ENCODE results near the gene BICC1.

Gene BICC1

DNA sequence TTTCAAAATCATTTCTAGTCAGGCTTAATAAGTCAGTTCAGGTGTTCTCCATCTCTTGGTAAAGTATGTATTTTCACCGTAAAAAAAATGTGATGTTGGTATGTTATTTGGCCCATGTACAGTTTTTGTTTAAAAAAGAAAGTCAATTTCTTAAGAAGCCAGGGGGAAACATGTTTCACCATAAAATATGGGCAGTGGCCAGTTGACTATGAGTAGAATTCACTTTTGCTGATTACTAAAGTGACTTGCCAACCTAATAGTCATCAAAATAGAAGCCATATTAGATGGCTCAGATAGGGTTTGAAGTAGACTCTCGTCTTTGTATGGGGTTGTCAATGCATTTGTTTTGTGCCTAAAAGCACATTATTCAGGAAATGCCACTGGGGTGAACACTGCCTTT, 266.3 kb downstream of the BICC1 start:
- DNase-seq (ENCODE audit: low spot score), result no peak

DNA sequence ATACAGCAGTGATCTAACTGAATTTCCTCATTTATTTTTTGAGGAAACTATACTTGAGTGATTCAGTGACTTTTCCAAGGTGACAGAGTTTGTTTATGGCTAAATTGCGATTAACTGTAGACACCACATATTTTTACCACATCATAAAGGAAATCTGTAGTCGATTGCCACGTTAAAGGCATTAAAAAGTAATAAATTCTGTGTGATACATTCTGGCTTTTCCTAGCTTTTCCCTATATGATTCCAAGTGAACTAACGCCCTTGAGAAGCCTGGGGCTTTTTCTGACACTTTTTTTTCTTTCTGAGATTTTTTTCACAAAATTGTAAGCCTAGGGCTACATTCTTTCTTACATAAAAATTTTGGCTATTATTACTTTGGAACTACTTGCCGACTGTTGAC, 266.9 kb downstream of the BICC1 start:
- DNase-seq (ENCODE audit: low spot score), result no peak

DNA sequence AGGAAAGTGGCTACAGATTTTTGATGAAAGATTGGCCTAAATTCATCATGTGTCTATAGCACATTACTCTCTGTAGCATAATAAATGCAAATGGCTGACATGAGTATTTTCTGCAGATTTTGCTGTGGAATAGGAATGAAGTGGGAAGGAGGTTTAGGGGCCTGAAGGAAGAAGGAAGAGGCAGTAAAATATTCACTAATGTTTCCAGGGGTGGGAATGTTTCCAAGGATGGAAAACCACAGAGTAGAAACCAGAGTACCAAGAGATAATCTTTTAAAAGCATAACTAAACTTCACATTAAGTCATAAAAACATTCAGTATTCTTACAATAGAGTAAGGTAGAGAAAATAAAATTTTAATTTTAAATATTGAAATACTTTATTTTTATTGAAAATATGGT, 267.8 kb downstream of the BICC1 start:
- DNase-seq (ENCODE audit: low spot score), result no peak

DNA sequence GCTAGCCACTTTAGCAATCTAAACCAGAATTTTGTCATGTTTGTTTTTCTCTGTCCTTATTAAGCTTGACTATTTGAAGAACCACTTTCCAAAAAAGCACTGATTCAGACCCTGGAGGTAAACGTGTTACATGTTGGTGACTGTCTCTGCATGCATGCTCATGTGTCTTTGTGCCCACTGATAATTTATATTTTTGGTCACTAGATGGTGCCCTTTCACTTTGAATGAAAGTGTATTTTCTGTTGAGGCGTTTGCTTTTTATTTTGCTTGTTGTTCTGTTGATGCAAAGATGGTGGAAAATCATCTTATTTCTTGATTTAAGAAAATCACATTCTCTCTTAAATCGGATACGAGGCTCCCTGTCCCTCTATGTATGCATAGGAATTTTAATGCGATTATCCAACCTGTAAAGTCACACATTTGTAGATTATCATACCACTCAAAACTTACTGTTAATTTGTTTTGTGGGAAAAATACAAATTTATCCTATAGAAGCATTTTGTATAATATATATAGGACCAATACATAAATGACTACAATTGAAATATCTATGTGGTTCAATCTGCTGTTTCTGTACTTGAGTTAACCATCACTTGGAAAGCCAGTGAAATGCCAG, 269.3 kb downstream of the BICC1 start:
- peak; percentile 20 for DNase-seq (ENCODE audit: low spot score)

DNA sequence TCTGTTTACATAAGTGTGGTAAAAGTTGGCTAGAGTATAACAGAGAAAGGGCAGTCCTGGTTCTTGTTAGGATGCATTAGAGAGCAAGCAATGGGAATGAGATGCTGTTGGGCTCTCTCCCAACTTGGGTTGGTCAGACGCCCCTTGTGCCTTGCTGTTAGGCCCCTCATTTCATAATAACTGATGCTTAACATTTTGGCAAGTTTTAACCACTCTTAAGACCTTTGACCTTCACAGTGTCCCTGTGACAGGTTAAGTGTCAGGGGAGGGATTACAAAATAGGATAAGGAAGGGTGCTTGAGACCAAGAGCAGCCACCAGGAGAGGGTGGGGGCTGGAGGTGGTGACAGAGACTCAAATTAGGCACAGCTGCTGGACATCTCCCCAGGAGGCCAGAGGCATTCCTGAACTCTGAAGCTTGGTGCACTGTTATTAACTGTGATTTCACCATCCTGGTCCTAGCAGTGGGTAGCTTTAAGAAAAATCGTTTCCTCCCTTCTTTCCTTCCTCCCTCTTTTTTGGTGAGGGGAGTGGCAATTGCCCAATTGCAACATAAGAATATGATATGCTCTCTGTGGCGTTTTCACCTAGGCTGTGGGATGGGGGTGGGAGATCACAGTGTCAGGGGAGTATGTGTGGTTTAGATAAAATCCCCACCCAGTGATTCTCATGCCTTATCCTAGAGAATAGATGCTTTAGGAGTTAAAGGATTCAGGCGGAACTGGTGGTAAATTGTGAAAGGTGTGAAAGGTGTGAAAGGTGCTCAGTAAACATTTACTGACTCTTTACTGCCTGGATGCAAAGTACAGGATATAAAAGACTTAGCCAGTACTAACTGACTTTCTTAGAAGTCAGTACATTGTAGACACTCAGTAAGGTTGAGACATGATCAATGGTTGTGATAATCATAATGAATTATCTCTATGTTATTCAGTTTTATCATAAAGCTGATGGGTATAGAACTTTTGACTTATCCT, 270.5 kb downstream of the BICC1 start:
- DNase-seq (ENCODE audit: low spot score), result no peak

DNA sequence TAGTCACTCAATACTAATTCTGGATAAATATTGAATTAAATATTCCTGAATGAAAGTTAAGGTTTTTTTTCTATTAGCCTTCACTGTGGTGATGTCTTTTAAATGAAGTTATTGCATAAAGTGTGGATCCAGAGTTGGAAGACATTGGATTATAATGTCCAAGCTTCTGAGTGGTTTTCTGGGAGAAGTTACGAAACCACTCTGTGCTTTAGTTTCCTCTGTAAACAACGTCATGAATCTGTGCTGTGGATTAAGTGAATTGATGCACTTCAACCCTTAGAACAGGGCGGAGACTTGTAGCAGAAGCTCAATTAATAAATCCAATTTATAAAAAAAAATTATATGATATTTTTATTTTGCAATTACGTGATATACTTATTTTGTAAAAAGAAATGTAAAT, 271.7 kb downstream of the BICC1 start:
- no peak for DNase-seq (ENCODE audit: low spot score)

DNA sequence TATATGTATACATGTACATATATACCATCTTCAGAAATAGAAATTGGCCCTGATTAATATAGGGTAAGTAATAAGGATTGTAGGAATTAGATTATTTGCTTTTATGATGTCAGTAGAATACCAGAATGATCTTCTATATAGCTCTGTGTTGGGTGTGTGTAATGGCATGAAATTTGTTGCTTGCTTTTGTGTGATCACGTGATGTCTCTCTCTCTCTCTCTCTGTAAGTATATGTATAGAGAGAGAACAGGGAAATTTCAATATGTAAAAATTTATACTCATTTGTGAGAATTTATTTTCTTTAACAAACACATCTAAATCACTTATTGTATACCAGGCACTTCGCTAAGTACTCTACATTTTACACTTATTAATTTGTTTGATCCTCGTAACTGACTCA, 272.7 kb downstream of the BICC1 start:
- no peak for DNase-seq (ENCODE audit: low spot score)

DNA sequence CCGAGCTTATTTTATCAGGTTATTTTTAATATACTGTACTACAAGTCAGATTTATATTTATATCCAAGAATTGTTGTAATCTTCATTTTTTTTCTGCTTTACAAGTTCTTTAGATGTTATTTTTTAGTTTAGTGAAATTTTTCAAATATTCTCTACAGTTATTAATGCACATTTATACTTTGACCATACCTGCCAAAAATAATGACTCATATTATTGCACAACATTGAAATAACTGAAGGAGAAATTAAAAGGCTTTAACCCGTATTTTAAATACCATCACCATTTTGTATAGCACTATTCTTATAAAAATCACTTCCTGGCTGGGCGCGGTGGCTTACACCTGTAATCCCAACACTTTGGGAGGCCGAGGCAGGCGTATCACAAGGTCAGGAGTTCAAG, 278.5 kb downstream of the BICC1 start:
- DNase-seq (ENCODE audit: low spot score), result no peak

DNA sequence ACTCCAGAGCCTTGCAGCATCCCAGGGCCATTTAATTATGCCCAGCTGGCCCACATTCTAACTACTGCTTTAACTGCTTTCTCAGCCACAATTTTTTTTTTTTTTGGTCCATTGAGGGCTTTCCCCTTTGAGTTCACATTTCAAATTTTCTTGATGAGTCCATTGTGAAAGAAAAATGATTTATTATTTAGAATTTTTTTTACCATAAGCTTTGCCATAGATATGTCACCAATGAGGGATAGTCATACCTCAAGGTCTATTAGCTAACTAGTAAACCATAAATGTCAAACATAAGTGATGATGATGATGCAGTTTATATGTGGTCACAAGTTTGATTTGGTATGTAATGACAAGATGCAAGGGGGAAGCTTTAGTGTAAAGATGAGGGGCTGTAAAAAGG, 282.9 kb downstream of the BICC1 start:
- DNase-seq (ENCODE audit: low spot score), result no peak

DNA sequence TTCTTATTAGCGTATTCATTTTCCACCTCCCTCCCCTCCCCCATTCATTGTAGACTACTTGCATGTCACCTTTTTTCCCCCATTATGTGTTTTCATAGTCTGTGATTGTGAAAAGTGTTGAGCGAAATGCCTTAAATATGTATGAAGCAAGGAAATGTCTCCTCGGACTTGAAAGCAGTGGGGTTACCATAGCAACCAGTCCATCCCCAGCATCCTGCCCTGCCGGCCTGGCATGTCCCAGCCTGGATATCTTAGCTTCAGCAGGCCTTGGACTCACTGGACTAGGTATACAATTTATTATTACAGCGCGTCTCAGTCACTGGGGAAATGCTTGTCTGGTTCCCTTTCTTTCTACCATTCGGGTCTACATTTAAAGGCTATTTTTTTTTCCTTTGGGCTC, 283.6 kb downstream of the BICC1 start:
- no peak for DNase-seq (ENCODE audit: low spot score)

DNA sequence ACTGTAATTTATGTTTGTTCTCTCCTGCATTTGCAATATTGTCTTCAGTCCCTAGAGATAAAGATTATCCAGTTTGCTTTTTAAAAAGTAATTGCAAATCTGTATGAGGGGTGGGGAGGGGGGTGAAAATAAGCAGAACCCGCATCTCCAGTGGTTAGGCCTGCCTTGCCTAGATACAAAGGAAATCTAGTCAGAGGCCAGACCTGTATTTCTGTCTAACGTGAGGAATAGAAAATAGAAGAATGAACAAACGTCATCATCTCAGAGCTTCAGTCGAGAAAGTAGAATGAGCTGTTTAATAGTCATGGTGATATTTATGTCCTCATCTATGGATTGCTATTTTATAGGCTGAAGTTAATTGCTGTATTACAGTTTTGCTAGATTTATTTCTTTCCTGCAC, 284.2 kb downstream of the BICC1 start:
- no peak for DNase-seq (ENCODE audit: low spot score)

DNA sequence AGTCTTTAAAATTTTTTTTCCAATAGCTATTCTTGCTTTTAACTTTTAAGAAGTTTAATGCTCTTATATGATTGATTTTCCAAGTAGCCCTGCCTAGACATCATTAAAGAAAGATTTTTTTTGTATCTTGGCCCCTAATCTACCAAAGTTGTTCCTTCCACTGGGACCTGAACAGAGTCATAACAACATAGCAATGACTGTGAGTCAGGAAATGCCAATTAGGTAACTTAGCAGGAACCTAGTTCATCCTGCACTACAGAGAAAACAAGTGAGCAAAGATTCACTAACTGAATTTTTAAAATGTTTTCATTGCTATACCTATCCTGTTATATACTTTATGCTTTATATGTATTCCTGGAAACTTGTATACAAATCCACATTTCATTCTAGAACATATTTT, 284.7 kb downstream of the BICC1 start:
- DNase-seq (ENCODE audit: low spot score), result no peak

DNA sequence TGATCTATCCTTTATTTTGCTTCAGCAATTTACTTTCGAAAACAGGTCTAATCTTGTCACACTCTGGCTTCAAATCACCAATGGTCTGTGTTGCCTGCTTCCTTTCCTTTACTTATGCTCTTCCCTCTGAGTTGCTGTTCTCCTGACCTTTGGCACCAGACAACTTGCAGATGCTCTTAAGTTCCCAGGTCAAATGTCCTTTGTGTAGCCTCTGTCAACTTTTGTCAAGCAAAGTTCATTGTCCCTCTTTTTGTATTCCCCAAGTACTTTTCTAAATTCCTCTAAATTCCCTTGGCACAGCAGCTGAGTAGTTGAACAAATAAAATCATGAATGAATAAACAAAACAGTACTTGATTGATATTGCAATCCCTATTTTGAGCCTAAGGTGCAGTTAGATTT, 289.4 kb downstream of the BICC1 start:
- DNase-seq (ENCODE audit: low spot score), result no peak

DNA sequence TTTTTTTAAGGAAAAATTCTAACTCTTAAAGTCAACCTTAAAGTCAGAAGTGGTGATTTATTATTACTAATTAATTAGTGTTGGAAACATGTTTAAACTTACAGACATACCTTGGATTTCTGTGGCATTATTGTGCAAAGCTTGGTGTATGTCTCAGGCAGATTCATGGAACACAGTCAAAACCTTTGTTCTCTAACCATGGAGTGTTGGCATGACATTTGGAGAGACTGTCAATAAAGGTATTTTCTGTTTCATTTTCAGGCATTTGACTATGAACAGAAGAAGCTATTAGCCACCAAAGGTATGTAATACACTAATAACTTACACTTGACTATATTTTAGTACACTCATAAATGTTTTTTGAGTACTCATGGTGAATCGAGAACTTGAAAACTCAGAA, 293.7 kb downstream of the BICC1 start:
- no peak for DNase-seq (ENCODE audit: low spot score)

DNA sequence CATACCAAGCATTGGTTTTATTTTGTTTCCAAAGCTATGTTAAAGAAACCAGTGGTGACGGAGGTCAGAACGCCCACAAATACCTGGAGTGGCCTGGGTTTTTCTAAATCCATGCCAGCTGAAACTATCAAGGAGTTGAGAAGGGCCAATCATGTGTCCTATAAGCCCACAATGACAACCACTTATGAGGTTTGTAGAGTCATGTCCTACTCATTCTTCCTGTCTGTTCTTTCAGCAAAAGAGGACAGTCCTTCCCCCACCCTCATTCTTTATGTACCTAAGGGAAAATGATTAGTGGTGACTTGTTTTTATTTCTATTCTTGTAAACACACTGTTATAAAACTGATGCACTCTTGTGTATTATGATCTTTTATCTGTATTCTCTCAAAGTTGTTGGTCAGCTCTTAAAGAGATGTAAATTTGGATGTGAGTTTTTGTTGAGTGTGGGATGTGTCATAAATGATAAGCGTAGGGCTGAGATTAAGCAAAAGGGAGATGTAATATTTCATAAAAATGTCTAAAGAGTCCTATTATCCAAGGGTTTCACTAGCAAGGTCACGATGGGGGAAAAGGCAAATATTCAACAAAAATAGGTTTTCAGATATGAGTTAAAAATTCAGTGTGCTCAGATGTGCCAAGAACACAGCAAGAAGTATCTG, 294.4 kb downstream of the BICC1 start:
- DNase-seq (ENCODE audit: low spot score), result no peak

DNA sequence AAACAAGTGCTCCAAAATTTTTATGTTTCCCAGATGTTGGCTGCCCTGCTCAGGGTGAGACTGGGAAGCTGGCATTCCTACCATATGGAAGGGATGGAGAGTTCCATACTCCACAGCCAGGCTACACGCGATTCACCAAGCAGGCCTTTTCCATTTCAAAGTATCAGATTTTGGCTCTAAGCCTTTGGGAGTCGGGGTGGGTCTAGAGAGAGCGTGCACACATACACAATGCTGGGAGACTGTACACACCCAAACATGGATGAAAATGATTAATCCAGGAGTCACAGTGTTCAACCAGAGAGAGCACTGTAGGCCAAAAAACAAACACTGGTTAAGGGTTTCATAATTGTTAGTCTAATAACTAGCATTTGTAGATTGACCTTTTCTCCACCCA, 295.0 kb downstream of the BICC1 start:
- DNase-seq (ENCODE audit: low spot score), result no peak

DNA sequence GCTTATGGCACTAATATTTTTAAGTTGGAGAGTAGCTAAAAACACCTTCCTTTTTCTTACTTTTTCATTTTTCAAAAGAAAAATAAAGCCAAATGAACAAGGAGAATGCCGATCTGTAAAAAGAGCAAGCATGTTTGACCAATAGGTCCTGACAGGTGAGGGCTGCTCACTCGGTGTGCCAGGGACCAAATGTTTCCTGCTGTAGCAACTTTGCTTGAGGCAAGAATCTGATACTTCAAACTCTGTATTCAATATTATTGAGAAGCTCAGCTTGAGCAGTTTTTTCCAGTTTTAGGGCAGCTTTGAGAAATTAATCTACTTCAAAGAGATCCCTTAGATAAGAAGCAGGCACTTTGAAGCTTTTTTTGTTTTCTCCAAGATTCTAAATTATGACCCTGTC, 298.1 kb downstream of the BICC1 start:
- DNase-seq (ENCODE audit: low spot score), result no peak

DNA sequence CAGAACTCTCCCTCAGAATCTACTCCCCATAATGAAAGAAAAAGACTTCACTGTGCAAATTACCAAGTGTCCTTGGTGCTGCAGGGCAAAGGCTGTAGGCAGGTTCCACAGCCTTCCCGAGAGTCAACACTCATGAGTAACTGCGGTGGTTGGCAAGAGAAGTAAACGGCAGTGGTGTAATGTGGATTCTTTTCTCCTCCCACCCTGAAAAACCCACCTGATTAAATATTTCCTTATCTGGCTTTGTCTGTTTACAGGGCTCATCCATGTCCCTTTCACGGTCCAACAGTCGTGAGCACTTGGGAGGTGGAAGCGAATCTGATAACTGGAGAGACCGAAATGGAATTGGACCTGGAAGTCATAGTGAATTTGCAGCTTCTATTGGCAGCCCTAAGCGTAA, 300.9 kb downstream of the BICC1 start:
- DNase-seq (ENCODE audit: low spot score), result no peak

DNA sequence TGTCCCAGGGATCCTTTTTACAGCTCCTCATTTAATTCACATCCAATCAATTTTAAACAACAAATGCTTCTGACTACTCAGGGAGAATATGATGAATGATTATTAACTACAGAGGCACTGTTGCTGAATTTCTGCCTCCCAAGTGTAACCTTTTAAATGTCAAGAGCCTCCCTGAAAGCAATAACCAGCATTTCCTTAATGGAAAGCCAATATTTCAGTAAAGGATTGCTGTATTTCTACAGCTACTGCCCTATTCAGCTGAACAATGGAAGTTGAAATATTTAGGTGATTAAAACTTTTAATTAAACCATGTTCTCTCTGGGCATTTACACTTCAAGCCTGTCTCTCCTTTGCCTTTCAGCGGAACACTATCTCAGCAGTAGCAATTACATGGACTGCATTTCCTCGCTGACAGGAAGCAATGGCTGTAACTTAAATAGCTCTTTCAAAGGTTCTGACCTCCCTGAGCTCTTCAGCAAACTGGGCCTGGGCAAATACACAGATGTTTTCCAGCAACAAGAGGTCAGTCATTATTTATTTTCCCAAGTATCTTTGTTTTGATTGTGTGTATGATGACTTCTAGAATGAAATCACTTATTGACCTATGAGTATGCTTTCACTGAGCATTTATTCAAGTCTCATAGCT, 304.7 kb downstream of the BICC1 start:
- DNase-seq (ENCODE audit: low spot score), result no peak

DNA sequence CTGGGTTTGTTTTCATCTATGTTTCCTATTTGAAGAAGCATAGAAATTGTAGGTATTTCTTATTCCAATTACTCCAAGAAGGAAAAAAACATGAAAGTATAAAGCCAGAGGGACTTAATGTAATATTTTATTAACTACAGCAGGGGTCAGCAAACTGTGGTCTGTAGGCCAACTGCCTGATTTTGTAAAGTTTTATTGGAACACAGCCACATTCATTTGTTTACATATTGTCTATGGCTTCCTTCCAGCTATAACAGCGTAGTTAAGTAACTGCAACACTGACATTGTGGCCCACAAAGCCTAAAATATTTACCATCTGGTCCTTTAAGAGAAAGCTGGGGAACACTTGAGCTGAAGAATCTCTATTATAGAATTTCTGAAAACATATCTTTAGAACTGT, 306.2 kb downstream of the BICC1 start:
- DNase-seq (ENCODE audit: low spot score), result no peak

DNA sequence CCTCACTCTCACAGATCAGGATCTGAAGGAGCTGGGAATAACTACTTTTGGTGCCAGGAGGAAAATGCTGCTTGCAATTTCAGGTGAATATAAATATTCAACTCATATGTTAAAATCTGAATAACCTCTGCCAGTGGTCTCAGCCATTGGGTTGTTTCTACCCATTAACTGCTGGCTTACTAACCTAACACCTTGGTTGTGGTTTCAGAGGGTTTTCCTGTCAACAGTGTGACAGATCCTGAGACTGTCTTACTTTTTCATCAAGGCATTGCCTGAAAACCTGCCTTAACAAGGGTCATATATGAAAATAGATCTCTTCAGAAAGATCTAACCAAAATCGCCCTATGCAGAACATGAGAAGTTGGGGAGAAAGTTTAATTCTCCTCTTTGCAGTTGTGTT, 307.7 kb downstream of the BICC1 start:
- no peak for DNase-seq (ENCODE audit: low spot score)

DNA sequence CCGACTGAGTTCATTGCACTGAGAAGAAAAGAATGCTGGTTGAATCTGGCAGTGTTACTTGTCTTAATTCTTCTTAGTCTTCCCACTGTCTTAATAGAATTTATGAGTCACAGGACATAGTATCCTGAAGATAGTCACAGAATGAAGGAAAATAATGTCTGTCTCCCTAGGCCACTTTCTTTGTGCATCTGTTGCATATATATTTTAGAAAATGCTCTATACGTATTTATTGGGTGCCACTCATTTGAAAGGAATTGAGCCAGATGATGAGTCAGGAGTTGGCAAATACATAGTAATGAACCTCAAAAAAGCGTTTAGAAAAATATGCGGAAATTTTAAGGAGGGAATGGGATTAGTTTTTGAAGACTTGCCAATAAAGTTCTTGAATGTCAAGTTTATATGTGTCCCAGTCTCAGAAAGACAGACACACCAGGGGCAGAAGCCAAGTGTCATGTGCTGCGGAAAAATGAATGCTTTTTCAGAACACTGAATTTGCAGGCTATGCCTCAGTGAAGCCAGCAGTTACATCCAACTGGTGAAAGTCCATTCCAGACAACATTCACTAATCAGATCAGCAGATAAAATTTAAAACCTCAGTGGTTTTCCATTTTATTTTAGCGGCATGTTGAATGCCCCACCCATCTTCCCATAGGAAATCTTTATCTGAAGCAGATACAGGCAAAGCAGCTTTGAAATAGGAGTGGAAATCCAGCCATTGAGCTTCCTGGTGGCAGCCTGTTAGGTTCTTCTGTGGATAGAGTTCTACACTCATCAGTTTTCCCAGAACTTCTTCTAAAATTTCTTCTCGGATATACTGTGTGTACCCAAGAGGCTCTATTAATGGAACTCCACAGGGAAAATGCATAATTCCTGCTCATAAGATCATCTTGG, 308.4 kb downstream of the BICC1 start:
- DNase-seq (ENCODE audit: low spot score), result no peak

Data from CD4-positive, alpha-beta T cell treated with Interleukin-15 for 4 hours (primary cell).